Amygdala (tissue), 56 donors: ENCODE measurements around the gene ERBB4.
A peak's percentile ranks its signal among the peaks of the same experiment; 100 is the strongest.
"Not testable (repeated sequence)": the region's sequence is repeated elsewhere in the genome, so short reads cannot be mapped to it uniquely, and the experiment has no call there.

Experiments used
- DNase-seq, 56 donors: peaks; one replicate each; lab custom pipeline; 2025; lab: John Stamatoyannopoulos, UW

The ERBB4 gene

DNA sequence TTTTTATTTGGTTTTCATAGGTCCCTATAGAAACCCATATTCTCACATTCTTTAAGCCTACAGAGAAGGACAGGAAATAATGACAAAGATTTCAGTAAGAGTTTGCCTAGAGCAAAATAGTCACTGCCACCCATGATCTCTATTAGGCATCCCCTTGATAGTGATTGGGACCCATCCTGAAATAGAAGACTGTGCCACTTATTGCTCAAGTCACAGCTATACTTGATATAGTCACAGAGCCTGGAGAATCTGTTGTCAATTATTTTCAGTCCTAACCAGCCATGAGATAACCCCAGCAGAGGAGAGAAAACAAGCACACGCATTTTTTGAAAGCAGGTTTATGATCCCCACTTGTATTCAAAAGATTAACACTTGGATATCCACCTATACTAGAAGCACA lies 8.2 kb downstream of the ERBB4 start:
- DNase-seq = no peak

GRCh38 chr2:212528106-212528856 lies 10.3 kb downstream of the ERBB4 start:
- DNase-seq = no peak

- DNase-seq = no peak
Measured at GRCh38 chr2:212526059-212526458, 12.5 kb downstream of the ERBB4 start.

DNA sequence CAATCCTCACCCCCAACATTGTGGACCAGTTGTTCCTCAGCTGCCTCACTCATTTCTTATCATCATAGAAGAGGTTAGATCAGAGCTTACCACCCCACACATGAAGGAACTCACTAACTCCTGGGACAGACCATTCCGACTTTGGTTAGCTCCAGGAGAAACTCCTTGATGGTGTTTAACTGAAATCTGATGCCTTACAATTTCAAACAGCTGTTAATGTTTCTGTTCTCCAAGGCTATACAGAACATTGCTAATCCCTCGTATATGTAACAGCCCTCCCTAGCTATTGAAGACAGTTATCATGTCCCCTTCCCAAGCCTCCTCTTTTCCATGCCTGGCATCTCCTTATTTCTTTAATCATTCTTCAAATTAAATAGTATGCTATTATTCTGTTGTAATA lies 14.8 kb downstream of the ERBB4 start:
- DNase-seq = no peak

DNA sequence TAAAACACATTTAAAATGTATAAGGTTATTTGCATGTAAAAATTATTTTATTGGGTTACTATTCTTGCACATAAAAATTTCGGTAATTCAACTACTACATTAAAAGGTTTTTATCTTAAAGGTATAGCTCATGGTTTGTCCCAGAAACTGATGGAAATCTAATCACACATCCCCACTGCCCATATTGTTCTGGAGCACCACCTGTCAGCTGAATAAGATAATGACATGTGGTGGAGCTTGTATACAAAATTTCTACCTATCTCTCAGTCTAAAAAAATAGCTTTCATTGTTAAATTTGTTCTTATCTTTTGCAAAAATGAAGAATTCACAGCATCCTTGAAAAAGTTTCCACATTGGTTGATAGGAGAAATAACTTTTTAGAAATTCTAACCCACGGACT lies 18.3 kb downstream of the ERBB4 start:
- no peak for DNase-seq

DNA sequence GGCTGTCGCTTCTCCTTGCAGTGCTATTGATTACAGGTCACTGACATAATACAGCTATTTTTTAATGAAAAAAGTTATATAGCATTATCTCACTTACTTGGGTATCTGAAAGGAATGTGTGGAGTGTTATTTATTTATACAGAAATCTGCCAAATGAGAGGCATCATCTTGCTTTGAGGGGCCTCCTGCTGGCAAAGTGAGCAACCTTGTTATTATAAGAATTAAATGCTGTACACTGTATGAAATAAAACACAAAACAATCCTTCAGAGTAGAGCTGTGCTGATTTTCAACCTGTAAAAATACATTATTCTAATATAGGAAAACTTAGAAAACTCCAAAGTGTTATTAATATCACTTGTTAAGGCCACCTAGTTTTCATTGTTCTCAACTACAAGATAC lies 20.9 kb downstream of the ERBB4 start:
- no peak for DNase-seq

DNA sequence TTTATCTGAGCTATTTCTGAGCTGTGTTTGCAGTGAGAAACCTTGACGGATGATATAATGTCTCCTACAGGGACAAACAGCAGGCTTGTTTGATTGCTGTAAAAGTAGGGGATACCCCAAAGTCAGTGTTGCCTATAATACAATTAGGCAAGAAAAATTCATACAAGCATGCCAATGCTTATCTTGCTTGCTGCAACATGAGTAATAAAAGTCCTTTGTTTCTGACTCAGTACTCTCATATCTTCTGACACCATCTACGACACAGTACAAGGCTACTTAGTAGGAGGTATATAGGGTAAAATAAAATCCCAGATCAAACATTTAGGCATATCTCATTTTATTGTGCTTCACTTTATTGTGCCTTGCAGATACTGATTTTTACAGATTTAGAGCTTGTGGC lies 33.0 kb downstream of the ERBB4 start:
- DNase-seq = no peak

GRCh38 chr2:212495046-212495445 lies 43.6 kb downstream of the ERBB4 start:
- DNase-seq = no peak

DNA sequence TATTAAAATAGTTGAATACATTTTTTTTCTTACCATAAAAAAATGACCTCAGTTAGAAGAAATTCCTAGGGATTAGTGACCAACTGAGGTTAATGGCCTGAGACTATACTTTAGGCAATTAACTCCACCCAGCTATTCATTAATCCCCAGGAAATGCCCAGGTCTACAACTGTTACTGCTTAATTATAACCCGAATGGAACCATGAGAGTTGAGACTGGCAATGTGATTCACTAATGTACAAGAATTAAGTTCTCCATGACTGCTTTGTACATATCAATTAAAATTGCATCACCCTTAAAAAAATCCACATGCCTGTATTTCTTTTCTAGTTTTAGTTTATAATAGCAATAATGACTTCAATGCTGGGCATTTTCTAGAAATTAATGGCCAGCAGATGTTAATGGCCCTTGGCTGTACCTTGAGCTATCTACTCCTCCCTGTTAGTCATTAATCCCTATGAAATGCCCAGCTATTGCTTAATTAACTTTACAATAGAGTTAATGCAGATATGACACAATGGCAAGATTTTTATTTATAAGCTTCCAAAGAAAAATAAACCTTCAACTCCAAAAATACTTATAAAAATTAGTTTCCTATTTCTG lies 44.1 kb downstream of the ERBB4 start:
- no peak for DNase-seq

DNA sequence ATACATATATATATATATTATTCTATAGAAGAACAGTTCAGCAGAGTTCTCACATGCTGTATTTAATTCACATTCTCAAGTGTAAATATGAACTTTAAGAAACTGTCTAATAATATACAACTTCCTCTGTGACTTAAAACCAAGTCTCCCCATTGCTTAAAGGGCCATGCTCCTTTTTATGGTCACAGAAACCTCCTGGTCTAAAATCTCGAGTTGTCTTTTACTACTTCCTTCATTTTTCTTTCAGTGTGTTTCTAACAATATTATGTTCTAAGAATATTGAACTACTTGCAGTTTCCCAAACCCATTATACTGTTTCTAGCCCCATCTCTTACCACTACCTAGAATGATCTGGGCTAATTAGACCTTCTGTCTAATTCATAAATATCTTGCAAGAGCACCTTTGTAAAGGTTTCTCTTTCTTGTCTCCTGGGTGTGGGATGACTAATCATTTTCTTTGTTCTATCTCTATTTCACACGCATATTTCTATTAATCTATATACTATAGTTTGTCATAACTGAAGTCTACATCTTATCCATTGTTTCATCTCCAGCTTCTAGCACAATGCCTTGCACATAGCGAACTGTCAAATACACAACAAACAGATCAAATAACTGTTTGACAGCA lies 48.8 kb downstream of the ERBB4 start:
- DNase-seq = no peak

DNA sequence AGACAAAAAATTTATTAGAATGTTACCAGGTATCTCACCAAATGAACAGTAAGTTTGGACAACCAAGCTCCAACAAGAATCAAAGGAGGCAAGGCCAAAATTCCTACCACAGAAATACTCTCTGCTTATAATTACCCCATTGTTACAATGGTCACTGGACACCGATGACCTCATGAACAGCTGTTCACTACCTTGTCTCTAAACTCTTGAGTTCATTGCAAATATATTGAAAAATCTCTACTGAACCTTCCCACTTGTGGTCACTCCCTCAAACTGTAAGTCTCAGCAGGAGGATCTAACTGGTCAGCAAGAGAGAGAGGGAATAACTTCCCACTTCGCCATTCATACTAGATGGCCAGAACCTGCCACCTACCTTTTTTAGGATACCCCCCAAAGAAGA lies 50.0 kb downstream of the ERBB4 start:
- DNase-seq = peak in 1 of 56 donors; percentile 4

- no peak for DNase-seq
Measured at GRCh38 chr2:212484563-212485080, 54.0 kb downstream of the ERBB4 start.

- DNase-seq = peak in 6 of 56 donors; percentile 2 to 21 (median 4)
Measured at GRCh38 chr2:212480447-212480846, 58.2 kb downstream of the ERBB4 start.

DNA sequence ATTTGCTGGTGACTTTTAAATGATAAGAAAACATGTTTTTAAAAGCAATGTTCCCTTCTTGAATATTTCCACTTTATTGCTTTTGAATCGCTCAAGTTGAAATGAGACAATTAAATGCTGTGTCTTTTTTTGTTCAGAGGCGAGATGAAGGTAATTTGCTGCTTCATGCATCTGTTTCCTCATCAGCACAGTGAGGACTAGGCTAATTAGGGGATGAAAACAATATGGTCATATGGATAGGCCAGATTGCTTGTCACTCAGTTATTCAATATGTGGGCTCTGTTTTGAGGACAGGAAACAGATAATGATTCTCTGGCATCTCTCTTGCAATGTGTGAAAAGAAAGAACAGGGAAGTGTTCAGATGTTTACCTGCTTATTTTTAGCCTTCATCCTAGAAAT lies 61.0 kb downstream of the ERBB4 start:
- DNase-seq = no peak

DNA sequence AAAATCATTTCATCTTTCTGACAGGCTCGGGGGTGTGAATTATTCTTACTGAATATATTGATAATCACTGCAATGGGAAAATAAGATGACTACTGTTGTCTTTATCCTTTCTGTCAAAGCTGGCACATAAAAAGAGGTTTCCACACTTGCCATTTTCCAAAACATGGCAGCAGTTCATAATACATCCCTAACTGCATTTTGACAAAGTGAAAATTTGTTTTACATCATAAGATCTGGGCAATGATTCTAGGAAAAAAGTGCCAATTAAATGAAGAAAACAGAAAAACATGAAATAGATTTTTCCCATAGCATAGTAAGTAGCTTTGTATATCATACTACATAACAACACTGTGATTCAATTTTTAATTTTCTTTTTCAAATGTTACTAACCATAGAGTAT lies 65.4 kb downstream of the ERBB4 start:
- DNase-seq = no peak

GRCh38 chr2:212467551-212467950 lies 71.1 kb downstream of the ERBB4 start:
- DNase-seq = not testable (repeated sequence)

GRCh38 chr2:212465456-212465855 lies 73.1 kb downstream of the ERBB4 start:
- DNase-seq = no peak

DNA sequence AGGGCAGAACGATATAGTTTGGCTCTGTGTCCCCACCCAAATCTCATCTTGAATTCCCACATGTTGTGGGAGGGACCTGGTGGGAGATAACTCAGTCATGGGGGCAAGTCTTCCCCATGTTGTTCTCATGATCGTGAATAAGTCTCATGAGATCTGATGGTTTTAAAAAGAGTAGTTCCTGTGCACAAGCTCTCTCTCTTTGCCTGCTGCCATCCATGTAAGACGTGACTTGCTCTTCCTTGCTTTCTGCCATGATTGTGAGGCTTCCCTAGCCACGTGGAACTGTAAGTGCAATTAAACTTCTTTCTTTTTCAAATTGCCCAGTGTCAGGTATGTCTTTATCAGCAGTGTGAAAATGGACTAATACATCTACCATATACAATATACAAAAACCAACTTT lies 76.9 kb downstream of the ERBB4 start:
- not testable (repeated sequence) for DNase-seq

DNA sequence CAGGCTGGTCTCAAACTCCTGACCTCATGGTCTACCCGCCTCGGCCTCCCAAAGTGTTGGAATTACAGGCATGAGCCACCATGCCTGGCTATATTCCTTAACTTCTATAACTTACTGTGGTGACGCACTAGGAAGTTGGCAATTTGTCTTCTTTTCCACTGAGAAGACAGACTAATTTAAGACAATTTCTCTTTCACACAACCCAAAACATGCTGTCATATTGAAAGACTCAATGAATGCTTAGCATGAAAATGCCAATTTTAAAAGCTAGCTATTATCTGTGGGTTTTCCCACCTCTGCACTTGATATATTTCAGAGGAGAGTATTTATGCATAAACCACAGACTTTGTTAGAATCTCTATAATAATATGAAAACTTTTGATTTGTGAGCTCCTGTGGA lies 84.5 kb downstream of the ERBB4 start:
- DNase-seq = no peak

- DNase-seq = no peak
Measured at GRCh38 chr2:212451786-212452231, 86.8 kb downstream of the ERBB4 start.

GRCh38 chr2:212448698-212449097 lies 89.9 kb downstream of the ERBB4 start:
- no peak for DNase-seq

GRCh38 chr2:212441821-212442220 lies 96.8 kb downstream of the ERBB4 start:
- no peak for DNase-seq
